ENCODE results near the gene OR7E24.
"Not testable (repeated sequence)": the region's sequence is repeated elsewhere in the genome, so short reads cannot be mapped to it uniquely, and the experiment has no call there.

The OR7E24 gene

DNA sequence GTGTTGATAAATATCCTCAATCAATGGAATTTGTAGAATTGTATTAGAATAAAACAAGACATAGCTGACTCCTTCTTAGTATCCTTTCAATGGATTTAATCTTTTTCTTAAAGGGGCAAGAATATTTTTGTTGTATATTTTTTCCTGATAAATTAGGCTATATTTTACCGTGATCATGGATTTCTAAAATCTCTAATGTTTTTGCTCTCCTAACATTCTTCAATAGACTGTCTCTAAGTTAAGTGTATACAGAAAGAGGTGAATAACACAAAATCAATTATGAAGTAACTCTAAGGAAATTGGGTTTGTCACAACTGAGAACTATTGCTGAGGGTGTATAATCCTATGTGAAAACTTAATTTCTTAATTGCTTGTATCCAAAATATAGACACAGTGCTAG lies at the start of gene OR7E24:
TSS of gene OR7E24 (plus strand) at position 301 of the 400 bp plus-strand sequence. CDS start 114 bp downstream, outside the sequence.
- Mint-ChIP-seq H3K4me3 (no peak within 1 kb of the TSS), H3K27me3 (peaks cover 14 to 17% of the 10 kb centered on the region in 2 donors), H3K27ac (no peak within 1 kb of the TSS), H3K9me3 (peaks cover 0 to 3% of the 10 kb centered on the region in 2 donors), H3K4me1 (no peaks in the 10 kb centered on the region), H3K36me3 (no peaks in the 10 kb centered on the region)
- DNase-seq (no peak), ATAC-seq (replicated peaks) (no peak)

DNA sequence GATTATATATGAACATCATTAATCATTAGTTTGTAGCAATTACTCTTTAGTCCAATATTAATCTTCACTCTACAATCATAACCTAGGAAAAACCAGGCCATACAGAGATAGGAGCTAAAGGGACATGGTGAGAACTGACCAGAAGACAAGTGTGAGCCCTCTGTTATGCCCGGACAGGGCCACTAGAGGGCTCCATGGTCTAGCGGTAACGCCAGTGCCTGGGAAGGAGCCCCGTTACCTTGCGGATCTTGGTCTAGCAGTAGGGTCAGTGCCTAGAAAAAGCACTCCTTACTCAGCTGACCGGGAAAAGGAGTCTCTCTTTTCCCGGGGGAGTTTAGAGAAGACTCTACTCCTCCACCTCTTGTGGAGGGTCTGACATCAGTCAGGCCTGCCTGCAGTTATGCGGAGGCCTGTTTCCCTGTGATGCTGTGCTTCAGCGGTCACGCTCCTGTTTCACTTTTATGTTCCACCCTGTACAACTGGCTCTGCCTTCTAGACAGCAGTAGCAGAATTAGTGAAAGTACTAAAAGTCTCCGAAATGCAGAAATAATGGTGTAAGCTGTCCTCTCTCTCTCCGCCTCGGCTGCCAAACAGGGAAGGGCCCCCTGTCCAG lies 45.1 kb upstream of the OR7E24 start:
- Mint-ChIP-seq H3K4me3 (peak overlapping the region; percentile 74 to 75), H3K4me1 (peaks cover 4 to 9% of the 10 kb centered on the region in 2 donors), H3K9me3 (no peaks in the 10 kb centered on the region), H3K36me3 (no peaks in the 10 kb centered on the region), H3K27ac (peak overlapping the region; percentile 62), H3K27me3 (peaks cover 8 to 13% of the 10 kb centered on the region in 2 donors)
- ATAC-seq (replicated peaks) (peak; percentile 75 to 80), DNase-seq (peak; percentile 57)

DNA sequence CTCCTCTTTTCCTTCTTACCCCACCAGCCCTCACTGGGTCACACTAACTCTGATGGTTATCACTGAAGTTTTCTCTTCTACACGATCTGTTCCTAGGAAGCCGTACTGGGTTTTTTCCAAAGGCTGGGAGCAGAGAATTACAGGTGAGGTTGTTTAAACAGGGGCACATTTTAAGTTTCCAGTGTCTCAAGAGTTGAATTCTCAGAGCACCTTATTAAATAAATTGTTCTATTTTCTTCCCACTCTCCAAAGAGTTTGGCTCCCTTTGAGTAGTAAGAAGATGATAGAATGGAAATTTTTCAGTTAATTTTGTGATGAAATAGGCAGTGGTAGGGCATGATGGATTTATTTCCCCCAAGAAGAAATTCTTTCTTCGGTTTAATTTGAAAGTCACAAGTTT lies 31.2 kb upstream of the OR7E24 start, which contains the start of gene OR7D4:
TSS of gene OR7D4 (minus strand) at position 101 of the 400 bp plus-strand sequence. CDS start 4,752 bp downstream, outside the sequence.
- no peaks in the 10 kb centered on the region for H3K4me1 Mint-ChIP-seq
- peaks cover 0 to 4% of the 10 kb centered on the region in 2 donors for H3K36me3 Mint-ChIP-seq
- no peak for DNase-seq
- H3K9me3 Mint-ChIP-seq, result peaks cover 5 to 7% of the 10 kb centered on the region in 2 donors
- ATAC-seq (replicated peaks), result no peak
- H3K27me3 Mint-ChIP-seq, result peaks cover 14 to 29% of the 10 kb centered on the region in 2 donors
- H3K4me3 Mint-ChIP-seq, result no peak within 1 kb of the TSS
- no peak within 1 kb of the TSS for H3K27ac Mint-ChIP-seq

- peaks cover 0 to 3% of the 10 kb centered on the region in 2 donors for H3K9me3 Mint-ChIP-seq
- H3K27me3 Mint-ChIP-seq, result peaks cover 14 to 17% of the 10 kb centered on the region in 2 donors
Observed at GRCh38 chr19:9251236-9251635, 506 bp downstream of the OR7E24 start.

GRCh38 chr19:9283485-9283884 lies 32.8 kb downstream of the OR7E24 start:
- peaks cover 24 to 47% of the 10 kb centered on the region in 2 donors for H3K27me3 Mint-ChIP-seq
- peaks cover 5 to 12% of the 10 kb centered on the region in 2 donors for H3K36me3 Mint-ChIP-seq
- DNase-seq, result peak; percentile 4
- not testable (repeated sequence) for H3K27ac Mint-ChIP-seq; H3K4me1 Mint-ChIP-seq; ATAC-seq (replicated peaks)
- peak overlapping the region; percentile 55 to 86 for H3K4me3 Mint-ChIP-seq
- peaks cover 10 to 23% of the 10 kb centered on the region in 2 donors for H3K9me3 Mint-ChIP-seq

More at GRCh38 chr19:9251236-9251635, 506 bp downstream of the OR7E24 start:
- no peak overlapping the region for H3K4me3 Mint-ChIP-seq
- ATAC-seq (replicated peaks), result no peak
- DNase-seq, result no peak
- no peaks in the 10 kb centered on the region for H3K36me3 Mint-ChIP-seq
- no peak overlapping the region for H3K27ac Mint-ChIP-seq
- no peaks in the 10 kb centered on the region for H3K4me1 Mint-ChIP-seq

DNA sequence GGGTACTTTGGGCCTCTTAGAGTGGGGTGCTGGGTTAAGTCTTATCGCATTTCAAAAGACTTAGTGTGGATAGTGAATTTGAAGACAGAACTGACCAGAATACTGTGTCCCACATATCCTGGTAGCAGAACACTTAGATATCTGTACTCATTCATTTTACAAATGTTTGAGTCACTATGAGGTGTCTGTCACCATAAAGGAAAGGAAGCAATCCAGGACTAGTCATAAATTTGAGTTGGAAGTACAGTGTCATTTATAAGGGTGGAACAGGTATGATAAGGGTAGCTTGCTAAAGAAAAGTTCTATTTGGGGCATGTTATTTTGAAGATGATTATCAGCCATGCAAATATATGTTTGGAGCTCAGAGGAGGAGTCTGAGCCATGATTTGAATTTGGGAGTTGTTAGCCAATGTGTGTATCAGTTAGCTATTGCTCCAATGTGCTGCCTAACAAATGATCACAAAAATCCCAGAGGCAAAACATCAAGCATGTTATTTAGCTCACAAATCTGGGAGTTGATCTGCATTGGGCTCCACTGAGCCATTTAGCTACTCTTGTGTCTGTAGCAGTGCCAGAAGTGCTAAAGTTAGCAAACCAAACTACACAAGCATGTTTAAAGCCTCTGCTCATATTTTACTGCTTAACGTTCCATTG lies 38.6 kb downstream of the OR7E24 start:
- no peaks in the 10 kb centered on the region for H3K4me1 Mint-ChIP-seq
- peaks cover 0 to 2% of the 10 kb centered on the region in 2 donors for H3K27me3 Mint-ChIP-seq
- ATAC-seq (replicated peaks) (no peak), DNase-seq (no peak)
- H3K4me3 Mint-ChIP-seq, result no peak overlapping the region
- peaks cover 47% of the 10 kb centered on the region in 2 donors for H3K36me3 Mint-ChIP-seq
- no peak overlapping the region for H3K27ac Mint-ChIP-seq
- H3K9me3 Mint-ChIP-seq, result peaks cover 21 to 28% of the 10 kb centered on the region in 2 donors

GRCh38 chr19:9295411-9295849 lies 44.7 kb downstream of the OR7E24 start:
- DNase-seq (no peak), ATAC-seq (replicated peaks) (no peak)
- Mint-ChIP-seq H3K4me3 (no peak overlapping the region), H3K4me1 (no peaks in the 10 kb centered on the region), H3K27ac (no peak overlapping the region), H3K9me3 (peaks cover 34 to 36% of the 10 kb centered on the region in 2 donors), H3K36me3 (peaks cover 75 to 83% of the 10 kb centered on the region in 2 donors), H3K27me3 (no peaks in the 10 kb centered on the region)

DNA sequence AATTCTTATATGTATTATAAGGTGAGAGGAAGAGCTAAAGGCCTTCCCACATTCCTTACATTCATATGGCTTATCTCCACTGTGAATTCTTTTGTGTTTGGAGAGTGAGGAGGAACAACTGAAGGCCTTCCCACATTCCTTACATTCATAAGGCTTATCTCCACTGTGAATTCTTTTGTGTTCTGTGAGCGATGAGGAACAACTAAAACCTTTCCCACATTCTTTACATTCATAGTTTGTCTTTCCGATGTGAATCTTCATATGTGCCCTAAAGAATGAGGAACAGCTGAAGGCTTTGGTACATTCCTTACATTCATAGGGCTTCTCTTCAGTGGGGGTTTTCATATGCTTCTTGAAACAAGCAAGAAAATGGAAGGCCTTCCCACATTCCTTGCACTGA lies 45.6 kb downstream of the OR7E24 start:
- Mint-ChIP-seq H3K4me1 (no peaks in the 10 kb centered on the region), H3K4me3 (no peak overlapping the region), H3K36me3 (peaks cover 80 to 88% of the 10 kb centered on the region in 2 donors), H3K27ac (no peak overlapping the region), H3K9me3 (peaks cover 40% of the 10 kb centered on the region in 2 donors), H3K27me3 (no peaks in the 10 kb centered on the region)
- ATAC-seq (replicated peaks) (no peak), DNase-seq (no peak)
